CD4-positive, alpha-beta T cell treated with Interferon gamma for 1 hour (primary cell): Measurements from ENCODE around the gene ADH7.
"Not testable (repeated sequence)": the region's sequence is repeated elsewhere in the genome, so short reads cannot be mapped to it uniquely, and the experiment has no call there.

Source experiments
- DNase-seq: peaks from one replicate; pipeline ENCODE4 v3.0.0-alpha.2; 2020

ADH7 gene

DNA sequence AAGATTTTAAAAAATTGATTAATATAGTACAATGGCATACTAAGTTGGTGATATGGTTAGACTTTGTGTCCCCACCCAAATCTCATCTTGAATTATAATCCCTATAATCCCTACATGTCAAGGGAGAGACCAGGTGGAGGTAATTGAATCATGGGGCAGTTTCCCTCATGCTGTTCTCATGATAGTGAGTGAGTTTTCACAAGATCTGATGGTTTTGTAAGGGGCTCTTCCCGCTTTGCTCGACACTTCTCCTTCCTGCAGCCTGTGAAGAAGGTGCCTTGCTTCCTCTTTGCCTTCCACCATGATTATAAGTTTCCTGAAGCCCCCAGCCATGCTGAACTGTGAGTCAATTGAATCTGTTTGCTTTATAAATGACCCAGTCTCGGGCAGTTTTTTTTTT is 20.2 kb downstream of the ADH7 start:
- DNase-seq = not testable (repeated sequence)

GRCh38 chr4:99414401-99414800 is 20.7 kb downstream of the ADH7 start:
- no peak for DNase-seq

GRCh38 chr4:99413140-99413539 is 22.0 kb downstream of the ADH7 start:
- no peak for DNase-seq

- no peak for DNase-seq
Observed at GRCh38 chr4:99411041-99411440, 24.1 kb downstream of the ADH7 start.

- no peak for DNase-seq
Observed at GRCh38 chr4:99410075-99410474, 25.1 kb downstream of the ADH7 start.

- no peak for DNase-seq
Observed at GRCh38 chr4:99408346-99408745, 26.8 kb downstream of the ADH7 start.

GRCh38 chr4:99405433-99406115 is 29.6 kb downstream of the ADH7 start:
- peak; percentile 27 for DNase-seq

DNA sequence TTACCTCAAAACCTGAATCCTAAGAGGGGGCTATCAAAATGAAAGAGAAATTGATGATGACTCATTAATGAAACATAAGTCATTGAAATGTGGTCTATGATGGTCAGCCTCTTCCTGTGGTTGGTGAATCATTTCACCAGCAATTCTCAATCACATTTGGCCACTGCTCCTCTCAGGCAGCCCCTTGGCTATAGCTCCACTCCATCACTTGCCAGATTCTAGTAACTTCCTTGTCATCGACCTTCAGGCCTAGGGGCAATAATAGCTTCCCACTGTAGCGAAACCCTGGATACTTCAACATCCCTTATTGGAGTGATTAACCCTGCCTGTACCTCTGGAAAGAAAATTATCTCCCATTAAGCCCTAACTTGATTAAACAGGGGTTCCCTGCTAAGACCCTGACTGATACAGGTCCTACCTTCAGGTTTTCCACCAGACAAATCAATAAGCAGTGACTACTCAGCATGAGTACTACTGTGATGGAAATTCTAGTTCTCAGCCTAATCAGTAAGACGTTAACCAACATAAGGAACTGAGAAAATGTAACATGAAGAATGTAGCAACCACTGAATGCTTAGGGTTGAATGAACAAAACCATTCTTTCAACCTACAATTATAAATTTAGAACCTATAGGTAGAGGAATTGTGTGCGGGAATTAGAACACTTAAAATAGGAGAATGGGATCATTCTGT is 30.4 kb downstream of the ADH7 start:
- no peak for DNase-seq

DNA sequence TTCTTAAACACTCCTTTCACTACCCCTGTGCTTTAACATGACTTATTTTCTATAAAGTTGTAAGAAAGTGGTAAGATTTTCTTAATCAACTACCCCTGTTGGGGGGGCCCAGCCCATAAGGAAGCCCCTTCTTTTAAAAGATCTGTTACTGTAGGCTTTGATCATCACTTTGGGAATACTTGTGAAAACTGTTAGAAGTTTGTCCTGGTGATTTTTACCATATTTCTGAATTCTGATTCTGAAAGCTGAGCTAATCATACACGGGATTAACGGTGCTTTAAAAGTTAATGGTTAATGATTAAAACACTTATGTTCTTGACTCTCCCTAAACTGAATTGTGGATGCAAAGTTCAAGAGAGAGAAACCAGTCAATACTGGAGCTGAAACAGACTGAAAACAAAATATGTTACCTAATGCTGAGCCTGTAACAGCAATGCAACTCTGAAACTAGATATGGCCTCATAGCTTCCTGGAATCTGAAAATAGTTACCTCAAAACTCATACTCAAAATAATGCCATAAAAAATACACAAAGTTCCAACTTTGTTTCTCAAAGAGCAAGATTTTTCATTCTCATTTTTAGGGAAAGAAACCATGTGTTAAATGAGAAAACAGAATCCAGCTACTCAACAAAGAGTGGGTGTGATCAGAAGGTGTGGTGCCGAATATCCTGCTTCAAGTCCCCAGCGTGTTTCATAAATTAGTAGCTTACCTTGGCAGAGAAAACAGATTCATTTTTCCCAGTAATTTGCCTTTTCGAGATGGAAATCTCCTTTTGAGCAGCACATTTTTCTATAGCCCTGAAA is 31.6 kb downstream of the ADH7 start:
- DNase-seq = no peak

GRCh38 chr4:99402765-99403164 is 32.4 kb downstream of the ADH7 start:
- no peak for DNase-seq

GRCh38 chr4:99400831-99401230 is 34.3 kb downstream of the ADH7 start:
- no peak for DNase-seq

DNA sequence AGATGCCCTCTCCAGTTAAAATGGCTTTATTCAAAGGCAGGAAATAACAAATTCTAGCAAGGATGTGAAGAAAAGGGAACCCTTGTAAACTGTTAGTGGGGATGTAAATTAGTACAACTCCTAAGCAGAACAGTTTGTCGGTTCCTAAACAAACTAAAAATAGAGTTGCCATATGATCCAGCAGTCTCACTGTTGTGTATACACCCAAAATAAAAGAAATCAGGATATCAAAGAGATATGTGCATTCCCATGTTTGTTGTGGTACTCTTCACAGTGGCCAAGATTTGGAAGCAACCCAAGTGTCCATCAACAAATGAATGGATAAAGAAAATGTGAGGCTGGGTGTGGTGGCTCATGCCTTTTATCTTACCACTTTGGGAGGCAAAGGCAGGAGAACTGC is 36.1 kb downstream of the ADH7 start:
- no peak for DNase-seq

GRCh38 chr4:99395595-99396364 is 39.4 kb downstream of the ADH7 start:
- no peak for DNase-seq

DNA sequence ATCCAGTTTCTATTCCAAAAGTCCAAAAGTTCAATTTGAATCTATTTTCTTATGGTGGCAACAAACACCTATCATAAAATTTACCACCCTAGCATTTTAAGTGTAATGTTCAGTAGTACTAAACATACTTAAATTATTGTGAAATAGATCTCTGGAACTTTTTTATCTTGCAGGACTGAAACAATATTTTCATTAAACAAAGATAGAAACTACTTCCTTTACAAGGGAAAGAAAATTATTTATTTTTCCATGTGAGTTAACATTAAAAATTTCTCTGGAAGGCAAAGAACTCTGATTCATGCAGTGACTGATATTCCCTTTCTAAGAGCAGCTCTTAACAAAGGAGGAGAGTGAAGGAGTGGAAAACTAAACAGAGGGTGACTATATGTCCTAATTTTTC is 40.2 kb downstream of the ADH7 start:
- DNase-seq = no peak

- no peak for DNase-seq
Observed at GRCh38 chr4:99390055-99390454, 45.1 kb downstream of the ADH7 start.

DNA sequence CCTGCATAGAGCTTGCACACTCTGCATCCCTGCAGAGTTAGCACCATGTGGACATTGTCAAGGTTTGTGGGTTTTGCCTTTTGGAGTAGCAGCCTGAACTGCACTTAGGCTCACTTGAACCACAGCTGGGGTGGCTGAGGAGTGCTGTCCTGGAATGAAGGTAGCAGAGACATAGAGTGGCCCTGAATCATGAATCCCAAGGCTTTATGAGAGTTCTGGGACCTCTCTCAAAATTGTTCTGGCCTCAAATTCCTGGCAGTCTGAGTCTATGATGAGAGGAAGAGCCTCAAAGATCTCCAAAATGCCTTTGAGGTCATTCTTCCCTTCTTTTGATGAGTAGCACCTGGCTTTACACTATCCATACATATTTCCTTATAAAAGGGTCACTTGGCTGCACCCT is 45.5 kb downstream of the ADH7 start:
- DNase-seq = no peak

GRCh38 chr4:99383833-99384392 is 51.2 kb downstream of the ADH7 start:
- DNase-seq = no peak

GRCh38 chr4:99383399-99383798 is 51.7 kb downstream of the ADH7 start:
- DNase-seq = no peak

DNA sequence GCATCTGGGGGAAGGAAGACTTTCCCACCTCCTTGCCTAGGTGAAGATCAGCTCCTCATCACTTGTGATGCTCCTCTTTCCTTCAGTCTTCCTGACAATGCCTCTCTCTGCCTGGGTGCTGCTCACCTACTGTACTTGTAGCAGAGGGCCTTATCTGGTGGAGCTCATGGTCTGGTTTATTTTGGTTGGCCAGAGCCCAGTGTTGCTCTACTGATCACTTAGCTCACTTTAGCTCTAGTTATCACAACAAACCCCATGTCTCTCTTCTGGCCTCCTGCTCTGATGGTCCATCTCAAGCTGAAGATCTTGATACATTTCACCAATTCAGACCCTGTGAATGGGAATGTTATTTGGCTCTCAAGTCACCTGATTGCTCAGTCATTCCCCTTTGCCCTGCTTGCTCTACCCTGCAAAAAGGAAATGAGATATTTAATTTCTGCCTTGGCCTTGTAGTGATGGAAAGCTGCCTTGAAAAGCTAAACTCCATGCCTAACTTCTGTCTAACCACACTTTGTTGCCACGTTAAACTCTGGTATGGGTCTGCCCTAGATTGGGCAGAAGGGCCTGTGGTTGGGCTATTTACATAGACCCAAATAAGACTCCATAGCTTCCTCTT is 52.3 kb downstream of the ADH7 start:
- no peak for DNase-seq

DNA sequence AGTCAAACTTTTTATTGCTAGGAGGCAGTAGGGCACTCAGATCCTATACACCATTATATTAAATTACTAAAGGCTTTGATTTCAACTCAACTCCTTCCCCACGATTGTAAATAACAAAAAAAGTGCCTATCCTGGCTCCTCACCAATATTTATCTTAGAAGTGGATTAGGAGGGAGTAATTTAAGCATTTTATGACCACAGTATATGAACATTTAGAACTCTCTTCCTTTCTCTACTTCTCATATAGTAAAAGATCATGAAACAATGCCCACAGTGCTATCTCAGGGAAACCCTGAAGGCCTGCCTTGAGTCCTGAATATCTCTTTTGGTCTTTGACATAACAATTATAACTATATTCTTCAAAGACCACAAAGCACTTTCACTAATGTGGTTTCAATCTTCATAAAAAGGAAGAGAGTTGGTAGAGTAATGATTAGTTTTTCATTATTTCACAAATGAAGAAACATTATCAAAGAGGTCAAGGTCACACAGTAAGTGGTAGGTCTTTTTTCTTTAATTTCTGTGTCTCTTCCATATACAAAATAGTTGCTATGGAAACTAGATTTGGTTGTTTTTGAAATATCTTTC is 53.5 kb downstream of the ADH7 start:
- no peak for DNase-seq

- no peak for DNase-seq
Observed at GRCh38 chr4:99379571-99379970, 55.6 kb downstream of the ADH7 start.

DNA sequence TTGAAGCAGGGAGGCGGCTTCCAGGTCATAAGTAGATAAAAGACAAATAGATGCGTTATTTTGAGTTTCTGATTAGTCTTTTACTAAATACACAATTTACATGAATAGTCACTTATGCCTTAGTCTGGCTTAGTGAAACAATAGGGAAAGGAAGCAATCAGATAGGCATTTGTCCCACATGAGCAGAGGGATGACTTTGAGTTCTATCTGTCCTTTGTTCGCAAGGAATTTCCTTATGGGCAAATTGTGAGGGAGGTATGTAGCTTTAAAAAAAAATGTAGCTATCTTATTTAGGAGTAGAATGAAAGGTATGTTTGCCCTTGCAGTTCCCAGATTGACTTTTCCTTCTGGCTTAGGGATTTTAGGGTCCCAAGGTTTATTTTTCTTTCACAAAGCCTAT is 56.3 kb downstream of the ADH7 start:
- DNase-seq = no peak
